ENCODE data around the gene ASPDH.

The ASPDH gene

DNA sequence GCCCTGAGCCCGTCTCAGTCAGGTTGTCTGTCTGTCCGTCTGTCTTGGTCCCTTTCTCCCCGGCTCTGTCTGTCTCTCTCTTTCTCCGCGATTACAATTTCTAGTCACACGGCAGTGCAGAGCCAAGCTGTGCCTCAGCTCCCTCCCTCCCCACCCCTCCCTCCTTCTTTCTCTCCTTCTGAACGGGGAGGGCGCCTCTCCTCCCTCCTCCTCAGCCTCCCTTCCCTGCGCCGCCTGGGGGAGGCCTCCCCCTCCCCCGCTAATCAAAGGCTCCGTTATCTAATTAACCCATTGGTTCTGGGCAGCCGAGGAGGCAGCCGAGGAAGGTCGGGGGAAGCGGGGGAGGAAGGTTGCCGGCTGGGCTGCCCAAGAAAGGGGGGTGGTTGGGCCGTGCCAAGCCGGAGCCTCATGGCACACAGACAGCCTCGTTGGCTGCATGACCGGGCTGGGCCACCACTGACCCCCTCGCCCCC is 38.0 kb upstream of the ASPDH start:
- DNase-seq, result peak in 2 of 3 donors; percentile 21 to 44
- H3K27me3 ChIP-seq (replicated peaks in 2 of 5; ENCODE audit: control insufficient read depth in 4 of 5, insufficient read depth in 5 of 5, low read length in 4 of 5), result peaks cover 0 to 73% (median 25%) of the 10 kb centered on the region in 5 experiments
- no peaks in the 10 kb centered on the region for H3K9me3 ChIP-seq (ENCODE audit: control extremely low read depth in 1 of 5, control insufficient read depth in 4 of 5, insufficient read depth in 2 of 5, low read depth in 1 of 5, low read length in 4 of 5)
- H3K36me3 ChIP-seq (ENCODE audit: control insufficient read depth in 4 of 4, insufficient read depth in 4 of 4, low read length in 3 of 4), result no peaks in the 10 kb centered on the region
- ChIA-PET POLR2A (no interaction called here), CTCF (interaction anchor here (0.5 kb wide), 1 partner anchor 373 kb away, joined by 3 read pairs; no protein-coding TSS in a partner anchor)
- 2% methylated on average over 14 of the region's 22 CpGs for WGBS (ENCODE audit: insufficient coverage)
- peaks cover 0 to 12% (median 8%) of the 10 kb centered on the region in 4 experiments for H3K4me1 ChIP-seq (ENCODE audit: control extremely low read depth in 1 of 4, control insufficient read depth in 4 of 4, insufficient read depth in 4 of 4, low read length in 3 of 4)
- no peak overlapping the region for H3K4me3 ChIP-seq (ENCODE audit: control insufficient read depth in 1 of 7, extremely low read depth in 1 of 7, insufficient read depth in 4 of 7, low read depth in 2 of 7, low read length in 6 of 7)
- H3K27ac ChIP-seq (ENCODE audit: insufficient read depth in 1 of 2, low read depth in 1 of 2, low read length in 2 of 2, poor library complexity in 1 of 2, severe bottlenecking in 2 of 2), result no peak overlapping the region

DNA sequence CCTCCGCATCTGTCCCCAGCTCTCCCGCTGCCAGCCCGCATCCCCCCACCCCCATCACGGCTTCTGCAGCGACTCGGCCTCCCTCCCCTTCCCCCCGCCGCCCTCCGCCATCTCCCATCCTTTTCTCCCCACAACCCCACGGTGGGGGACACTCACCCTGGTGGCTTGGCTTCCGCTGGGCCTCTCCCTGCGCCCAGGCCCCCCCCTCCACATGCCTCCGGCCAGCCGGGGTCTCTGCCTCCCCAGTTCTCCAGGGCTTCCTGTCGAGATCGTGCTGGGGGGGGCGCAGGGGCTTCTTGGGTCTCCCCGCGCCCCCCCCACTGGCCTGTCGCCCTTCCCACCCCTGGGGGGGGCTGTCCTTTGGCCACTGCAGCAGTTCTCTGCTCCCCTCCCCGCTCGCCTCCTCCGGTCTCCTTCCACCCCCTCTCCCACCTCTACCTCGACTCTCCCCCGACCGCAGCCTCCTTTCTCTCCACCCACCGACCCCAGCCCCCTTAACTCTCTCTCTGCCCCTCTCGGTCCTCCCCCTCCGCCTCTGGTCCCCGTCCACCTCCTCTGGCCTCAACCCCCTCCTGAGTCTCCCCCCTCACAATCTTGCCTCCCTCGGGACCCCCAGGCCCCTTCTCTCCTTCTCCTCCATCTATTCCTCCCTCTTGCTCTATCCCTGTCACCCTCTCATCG is 37.5 kb upstream of the ASPDH start:
- no peaks in the 10 kb centered on the region for H3K9me3 ChIP-seq (ENCODE audit: control extremely low read depth in 1 of 5, control insufficient read depth in 4 of 5, insufficient read depth in 2 of 5, low read depth in 1 of 5, low read length in 4 of 5)
- peaks cover 0 to 73% (median 25%) of the 10 kb centered on the region in 5 experiments for H3K27me3 ChIP-seq (replicated peaks in 2 of 5; ENCODE audit: control insufficient read depth in 4 of 5, insufficient read depth in 5 of 5, low read length in 4 of 5)
- POLR2A ChIA-PET, result no interaction called here
- H3K36me3 ChIP-seq (ENCODE audit: control insufficient read depth in 4 of 4, insufficient read depth in 4 of 4, low read length in 3 of 4), result no peaks in the 10 kb centered on the region
- no peak overlapping the region for H3K27ac ChIP-seq (ENCODE audit: insufficient read depth in 1 of 2, low read depth in 1 of 2, low read length in 2 of 2, poor library complexity in 1 of 2, severe bottlenecking in 2 of 2)
- CTCF ChIA-PET, result interaction anchor here (0.5 kb wide), 1 partner anchor 373 kb away, joined by 3 read pairs; no protein-coding TSS in a partner anchor
- DNase-seq, result no peak
- H3K4me1 ChIP-seq (ENCODE audit: control extremely low read depth in 1 of 4, control insufficient read depth in 4 of 4, insufficient read depth in 4 of 4, low read length in 3 of 4), result peaks cover 0 to 7% (median 4%) of the 10 kb centered on the region in 4 experiments
- no peak overlapping the region for H3K4me3 ChIP-seq (ENCODE audit: control insufficient read depth in 1 of 7, extremely low read depth in 1 of 7, insufficient read depth in 4 of 7, low read depth in 2 of 7, low read length in 6 of 7)
- WGBS (ENCODE audit: insufficient coverage), result 4% methylated on average over 23 of the region's 32 CpGs

DNA sequence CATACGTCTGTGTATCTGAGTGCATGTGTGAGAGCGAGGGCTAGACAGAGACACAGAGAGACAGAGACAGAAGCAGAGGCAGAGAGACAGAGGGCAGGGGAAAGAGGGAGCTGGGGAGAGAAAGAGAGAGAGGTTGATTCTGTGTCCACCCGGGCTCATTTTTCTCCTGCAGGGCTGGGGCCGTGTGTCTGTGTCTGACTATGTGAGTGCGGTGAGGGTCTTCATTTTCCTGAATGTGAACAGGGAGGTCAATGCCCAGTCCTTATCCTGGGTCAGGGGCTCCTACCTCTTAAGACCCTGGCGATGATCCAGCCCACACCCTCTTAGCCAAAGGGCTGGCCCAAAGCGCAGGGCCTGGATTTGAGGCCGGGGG is 36.9 kb upstream of the ASPDH start:
- H3K27ac ChIP-seq (ENCODE audit: insufficient read depth in 1 of 2, low read depth in 1 of 2, low read length in 2 of 2, poor library complexity in 1 of 2, severe bottlenecking in 2 of 2), result no peak overlapping the region
- ChIA-PET CTCF (no interaction called here), POLR2A (no interaction called here)
- 67% methylated on average over 6 of the region's 8 CpGs for WGBS (ENCODE audit: insufficient coverage)
- peaks cover 0 to 68% (median 22%) of the 10 kb centered on the region in 5 experiments for H3K27me3 ChIP-seq (replicated peaks in 2 of 5; ENCODE audit: control insufficient read depth in 4 of 5, insufficient read depth in 5 of 5, low read length in 4 of 5)
- no peak overlapping the region for H3K4me3 ChIP-seq (ENCODE audit: control insufficient read depth in 1 of 7, extremely low read depth in 1 of 7, insufficient read depth in 4 of 7, low read depth in 2 of 7, low read length in 6 of 7)
- no peaks in the 10 kb centered on the region for H3K36me3 ChIP-seq (ENCODE audit: control insufficient read depth in 4 of 4, insufficient read depth in 4 of 4, low read length in 3 of 4)
- peaks cover 0 to 2% (median under 1%) of the 10 kb centered on the region in 4 experiments for H3K4me1 ChIP-seq (ENCODE audit: control extremely low read depth in 1 of 4, control insufficient read depth in 4 of 4, insufficient read depth in 4 of 4, low read length in 3 of 4)
- H3K9me3 ChIP-seq (ENCODE audit: control extremely low read depth in 1 of 5, control insufficient read depth in 4 of 5, insufficient read depth in 2 of 5, low read depth in 1 of 5, low read length in 4 of 5), result no peaks in the 10 kb centered on the region
- no peak for DNase-seq

GRCh38 chr19:50549927-50550593 is 36.3 kb upstream of the ASPDH start:
- POLR2A ChIA-PET, result no interaction called here
- H3K9me3 ChIP-seq (ENCODE audit: control extremely low read depth in 1 of 5, control insufficient read depth in 4 of 5, insufficient read depth in 2 of 5, low read depth in 1 of 5, low read length in 4 of 5), result no peaks in the 10 kb centered on the region
- no peak for DNase-seq

GRCh38 chr19:50549059-50549926 is 35.6 kb upstream of the ASPDH start:
- Histone ChIP-seq H3K27ac (ENCODE audit: insufficient read depth in 1 of 2, low read depth in 1 of 2, low read length in 2 of 2, poor library complexity in 1 of 2, severe bottlenecking in 2 of 2) (no peak overlapping the region), H3K27me3 (replicated peaks in 2 of 5; ENCODE audit: control insufficient read depth in 4 of 5, insufficient read depth in 5 of 5, low read length in 4 of 5) (peaks cover 0 to 55% (median 14%) of the 10 kb centered on the region in 5 experiments), H3K36me3 (ENCODE audit: control insufficient read depth in 4 of 4, insufficient read depth in 4 of 4, low read length in 3 of 4) (no peaks in the 10 kb centered on the region), H3K4me3 (ENCODE audit: control insufficient read depth in 1 of 7, extremely low read depth in 1 of 7, insufficient read depth in 4 of 7, low read depth in 2 of 7, low read length in 6 of 7) (no peak overlapping the region), H3K4me1 (ENCODE audit: control extremely low read depth in 1 of 4, control insufficient read depth in 4 of 4, insufficient read depth in 4 of 4, low read length in 3 of 4) (peaks cover 0 to 2% (median under 1%) of the 10 kb centered on the region in 4 experiments), H3K9me3 (ENCODE audit: control extremely low read depth in 1 of 5, control insufficient read depth in 4 of 5, insufficient read depth in 2 of 5, low read depth in 1 of 5, low read length in 4 of 5) (no peaks in the 10 kb centered on the region)
- no peak for DNase-seq
- ChIA-PET POLR2A (no interaction called here), CTCF (interaction anchor here (1.0 kb wide), 1 partner anchor 9 kb away, joined by 5 read pairs; no protein-coding TSS in a partner anchor)
- WGBS (ENCODE audit: insufficient coverage), result 90% methylated on average over 14 of the region's 22 CpGs

More at GRCh38 chr19:50549927-50550593, 36.3 kb upstream of the ASPDH start:
- Histone ChIP-seq H3K4me1 (ENCODE audit: control extremely low read depth in 1 of 4, control insufficient read depth in 4 of 4, insufficient read depth in 4 of 4, low read length in 3 of 4) (peaks cover 0 to 2% (median under 1%) of the 10 kb centered on the region in 4 experiments), H3K27ac (ENCODE audit: insufficient read depth in 1 of 2, low read depth in 1 of 2, low read length in 2 of 2, poor library complexity in 1 of 2, severe bottlenecking in 2 of 2) (no peak overlapping the region), H3K4me3 (ENCODE audit: control insufficient read depth in 1 of 7, extremely low read depth in 1 of 7, insufficient read depth in 4 of 7, low read depth in 2 of 7, low read length in 6 of 7) (no peak overlapping the region), H3K27me3 (replicated peaks in 2 of 5; ENCODE audit: control insufficient read depth in 4 of 5, insufficient read depth in 5 of 5, low read length in 4 of 5) (peaks cover 0 to 63% (median 19%) of the 10 kb centered on the region in 5 experiments), H3K36me3 (ENCODE audit: control insufficient read depth in 4 of 4, insufficient read depth in 4 of 4, low read length in 3 of 4) (no peaks in the 10 kb centered on the region)
- CTCF ChIA-PET, result interaction anchor here (1.0 kb wide), 1 partner anchor 10 kb away, joined by 5 read pairs; no protein-coding TSS in a partner anchor
- WGBS (ENCODE audit: insufficient coverage), result 91% methylated on average over 11 of the region's 17 CpGs

DNA sequence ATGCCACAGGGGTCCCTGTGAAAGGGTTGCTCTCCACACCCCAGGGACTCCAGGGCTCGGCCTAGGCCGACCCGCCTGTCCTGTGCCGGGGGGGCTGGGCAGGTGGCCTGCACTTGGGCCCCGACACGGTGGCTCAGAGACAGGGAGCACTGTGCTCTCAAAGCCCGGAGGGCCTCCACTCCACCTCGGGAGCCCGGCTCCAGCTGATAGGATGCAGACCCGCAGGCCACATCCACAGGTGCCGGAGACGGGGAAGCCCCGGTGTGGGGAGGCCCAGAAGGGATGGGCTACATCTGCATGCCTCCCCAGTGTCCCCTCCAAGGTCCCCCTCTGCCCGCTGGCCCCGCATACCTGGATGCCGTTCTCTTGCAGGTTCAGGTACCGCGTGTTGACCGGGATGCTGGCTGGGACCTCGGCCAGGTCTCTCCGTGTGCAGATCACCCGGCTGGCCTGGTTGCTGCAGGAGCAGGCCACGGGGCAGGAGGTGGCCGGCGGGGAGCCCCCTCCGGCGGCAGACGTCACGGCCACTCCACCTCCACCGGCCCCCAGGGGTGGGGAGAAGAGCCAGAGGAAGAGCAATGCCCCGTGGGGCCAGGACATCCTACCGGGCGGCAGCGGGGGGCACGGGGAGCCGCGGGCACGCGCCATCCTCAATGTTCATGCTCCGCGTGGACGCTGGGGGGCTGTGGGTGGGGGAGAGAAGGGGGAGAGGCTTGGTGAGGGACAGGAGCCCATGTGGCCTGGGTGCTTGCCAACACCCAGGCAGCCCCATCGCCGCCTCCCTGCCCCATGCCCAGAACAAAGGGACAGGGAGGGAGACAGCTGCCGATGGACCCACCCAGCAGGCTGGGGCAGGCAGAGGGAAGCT is 34.7 kb upstream of the ASPDH start:
- 84% methylated on average over 34 of the region's 45 CpGs for WGBS (ENCODE audit: insufficient coverage)
- CTCF ChIA-PET, result interaction anchor here (1.5 kb wide), 1 partner anchor 10 kb away, joined by 3 read pairs; no protein-coding TSS in a partner anchor

More for the DNA sequence above, 34.7 kb upstream of the ASPDH start:
- no peak for DNase-seq
- peaks cover 0 to 2% (median under 1%) of the 10 kb centered on the region in 4 experiments for H3K4me1 ChIP-seq (ENCODE audit: control extremely low read depth in 1 of 4, control insufficient read depth in 4 of 4, insufficient read depth in 4 of 4, low read length in 3 of 4)
- H3K27ac ChIP-seq (ENCODE audit: insufficient read depth in 1 of 2, low read depth in 1 of 2, low read length in 2 of 2, poor library complexity in 1 of 2, severe bottlenecking in 2 of 2), result no peak overlapping the region
- no peak overlapping the region for H3K4me3 ChIP-seq (ENCODE audit: control insufficient read depth in 1 of 7, extremely low read depth in 1 of 7, insufficient read depth in 4 of 7, low read depth in 2 of 7, low read length in 6 of 7)
- H3K27me3 ChIP-seq (replicated peaks in 2 of 5; ENCODE audit: control insufficient read depth in 4 of 5, insufficient read depth in 5 of 5, low read length in 4 of 5), result peaks cover 0 to 46% (median 12%) of the 10 kb centered on the region in 5 experiments
- H3K9me3 ChIP-seq (ENCODE audit: control extremely low read depth in 1 of 5, control insufficient read depth in 4 of 5, insufficient read depth in 2 of 5, low read depth in 1 of 5, low read length in 4 of 5), result no peaks in the 10 kb centered on the region
- H3K36me3 ChIP-seq (ENCODE audit: control insufficient read depth in 4 of 4, insufficient read depth in 4 of 4, low read length in 3 of 4), result no peaks in the 10 kb centered on the region
- POLR2A ChIA-PET, result no interaction called here

Measured in common myeloid progenitor, CD34-positive (primary cell).